HEK293T (cell line): ENCODE measurements around the gene FXN.
"Not testable (repeated sequence)": the region's sequence is repeated elsewhere in the genome, so short reads cannot be mapped to it uniquely, and the experiment has no call there.

Experiments
- CTCF ChIA-PET: fragments of 350-600 bp; formaldehyde crosslinking; extraction: SDS; loops from one replicate; lab custom pipeline; 2021; ENCODE audit warnings: antibody characterized with exemption, inconsistent platforms; lab: Yijun Ruan, JAX
- POLR2A ChIA-PET: fragments of 350-600 bp; formaldehyde crosslinking; extraction: SDS; loops from one replicate; lab custom pipeline; 2020; ENCODE audit warnings: antibody characterized with exemption, inconsistent platforms; lab: Yijun Ruan, JAX
- DNase-seq: peaks from one replicate; pipeline ENCODE4 v3.0.0; 2012; ENCODE audit warnings: mixed read lengths; ENCODE audit errors: extremely low spot score
- ARNT ChIP-seq: fragments of 450-650 bp; IDR thresholded peaks from 2 replicates; pipeline ENCODE4 v1.6.1; 2017; ENCODE audit warnings: mild to moderate bottlenecking
- BHLHE40 ChIP-seq: fragments of 450-650 bp; IDR thresholded peaks from 2 replicates; pipeline ENCODE4 v1.6.1; 2016; ENCODE audit warnings: mild to moderate bottlenecking, moderate library complexity, borderline replicate concordance
- CTBP1 ChIP-seq: fragments of 450-650 bp; IDR thresholded peaks from 2 replicates; pipeline ENCODE4 v1.6.1; 2016; ENCODE audit warnings: borderline replicate concordance
- ELF4 ChIP-seq: fragments of 450-650 bp; IDR thresholded peaks from 2 replicates; pipeline ENCODE4 v1.6.1; 2017; ENCODE audit warnings: antibody characterized with exemption
- FOXA1 ChIP-seq: fragments of 450-650 bp; IDR thresholded peaks from 2 replicates; pipeline ENCODE4 v1.6.1; 2016; ENCODE audit warnings: mild to moderate bottlenecking
- FOXK2 ChIP-seq: fragments of 450-650 bp; IDR thresholded peaks from 2 replicates; pipeline ENCODE4 v1.6.1; 2016; ENCODE audit warnings: mild to moderate bottlenecking
- FOXM1 ChIP-seq: fragments of 450-650 bp; IDR thresholded peaks from 2 replicates; pipeline ENCODE4 v1.6.1; 2017; ENCODE audit warnings: mild to moderate bottlenecking, borderline replicate concordance
- HDGF ChIP-seq: fragments of 450-650 bp; IDR thresholded peaks from 2 replicates; pipeline ENCODE4 v1.6.1; 2017; ENCODE audit warnings: antibody characterized with exemption, borderline replicate concordance
- L3MBTL2 ChIP-seq: fragments of 450-650 bp; conservative IDR thresholded peaks from 2 replicates; pipeline ENCODE4 v1.6.1; 2016; ENCODE audit warnings: mild to moderate bottlenecking
- LEF1 ChIP-seq: fragments of 450-650 bp; IDR thresholded peaks from 2 replicates; pipeline ENCODE4 v1.6.1; 2017; ENCODE audit warnings: mild to moderate bottlenecking, borderline replicate concordance
- NFRKB ChIP-seq: fragments of 450-650 bp; IDR thresholded peaks from 2 replicates; pipeline ENCODE4 v1.6.1; 2016; ENCODE audit warnings: mild to moderate bottlenecking, moderate library complexity
- PKNOX1 ChIP-seq: fragments of 450-650 bp; IDR thresholded peaks from 2 replicates; pipeline ENCODE4 v1.6.1; 2016
- SP1 ChIP-seq: fragments of 450-650 bp; IDR thresholded peaks from 2 replicates; pipeline ENCODE4 v1.6.1; 2017
- SUZ12 ChIP-seq: fragments of 450-650 bp; IDR thresholded peaks from 2 replicates; pipeline ENCODE4 v1.6.1; 2016; ENCODE audit warnings: mild to moderate bottlenecking
- TARDBP ChIP-seq: fragments of 450-650 bp; IDR thresholded peaks from 2 replicates; pipeline ENCODE4 v1.6.1; 2016
- ZNF384 ChIP-seq: fragments of 450-650 bp; IDR thresholded peaks from 2 replicates; pipeline ENCODE4 v1.6.1; 2016

Gene FXN

DNA sequence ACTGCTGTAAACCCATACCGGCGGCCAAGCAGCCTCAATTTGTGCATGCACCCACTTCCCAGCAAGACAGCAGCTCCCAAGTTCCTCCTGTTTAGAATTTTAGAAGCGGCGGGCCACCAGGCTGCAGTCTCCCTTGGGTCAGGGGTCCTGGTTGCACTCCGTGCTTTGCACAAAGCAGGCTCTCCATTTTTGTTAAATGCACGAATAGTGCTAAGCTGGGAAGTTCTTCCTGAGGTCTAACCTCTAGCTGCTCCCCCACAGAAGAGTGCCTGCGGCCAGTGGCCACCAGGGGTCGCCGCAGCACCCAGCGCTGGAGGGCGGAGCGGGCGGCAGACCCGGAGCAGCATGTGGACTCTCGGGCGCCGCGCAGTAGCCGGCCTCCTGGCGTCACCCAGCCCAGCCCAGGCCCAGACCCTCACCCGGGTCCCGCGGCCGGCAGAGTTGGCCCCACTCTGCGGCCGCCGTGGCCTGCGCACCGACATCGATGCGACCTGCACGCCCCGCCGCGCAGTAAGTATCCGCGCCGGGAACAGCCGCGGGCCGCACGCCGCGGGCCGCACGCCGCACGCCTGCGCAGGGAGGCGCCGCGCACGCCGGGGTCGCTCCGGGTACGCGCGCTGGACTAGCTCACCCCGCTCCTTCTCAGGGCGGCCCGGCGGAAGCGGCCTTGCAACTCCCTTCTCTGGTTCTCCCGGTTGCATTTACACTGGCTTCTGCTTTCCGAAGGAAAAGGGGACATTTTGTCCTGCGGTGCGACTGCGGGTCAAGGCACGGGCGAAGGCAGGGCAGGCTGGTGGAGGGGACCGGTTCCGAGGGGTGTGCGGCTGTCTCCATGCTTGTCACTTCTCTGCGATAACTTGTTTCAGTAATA lies at the start of gene FXN:
Gene FXN (plus strand): TSS at position 315 of the 871 bp plus-strand sequence. CDS start 31 bp downstream, at position 346.
- 0 out of 2 replicates have a peak, but pooled peaks have one; percentile 18 for TF ChIP-seq ARNT
- no peak for TF ChIP-seq LEF1
- TF ChIP-seq L3MBTL2, result no peak
- TF ChIP-seq TARDBP, result no peak
- no peak for TF ChIP-seq CTBP1
- TF ChIP-seq SUZ12, result no peak
- TF ChIP-seq NFRKB, result no peak
- ChIA-PET POLR2A (interaction anchor here (0.9 to 1.4 kb wide), 3 partner anchors 11 to 145 kb away, joined by 3 to 6 read pairs (median 3); no protein-coding TSS in a partner anchor), CTCF (interaction anchor here (1.2 kb wide), 1 partner anchor 24 kb away, joined by 3 read pairs; no protein-coding TSS in a partner anchor)
- DNase-seq, result peak; percentile 90

DNA sequence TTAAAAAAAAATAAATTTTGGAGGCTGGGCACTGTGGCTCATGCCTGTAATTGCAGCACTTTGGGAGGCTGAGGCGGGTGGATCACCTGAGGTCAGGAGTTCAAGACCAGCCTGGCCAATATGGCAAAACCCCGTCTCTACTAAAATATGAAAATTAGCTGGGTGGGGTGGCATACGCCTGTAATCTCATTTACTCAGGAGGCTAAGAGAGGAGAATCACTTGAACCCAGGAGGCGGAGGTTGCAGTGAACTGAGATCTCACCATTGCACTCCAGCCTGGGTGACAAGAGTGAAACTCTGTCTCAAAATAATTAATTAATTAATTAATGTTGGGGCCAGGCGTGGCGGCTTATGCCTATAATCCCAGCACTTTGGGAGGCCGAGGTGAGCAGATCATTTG lies 48.6 kb upstream of the FXN start:
- POLR2A ChIA-PET, DNase-seq, CTCF ChIA-PET: not testable (repeated sequence)

DNA sequence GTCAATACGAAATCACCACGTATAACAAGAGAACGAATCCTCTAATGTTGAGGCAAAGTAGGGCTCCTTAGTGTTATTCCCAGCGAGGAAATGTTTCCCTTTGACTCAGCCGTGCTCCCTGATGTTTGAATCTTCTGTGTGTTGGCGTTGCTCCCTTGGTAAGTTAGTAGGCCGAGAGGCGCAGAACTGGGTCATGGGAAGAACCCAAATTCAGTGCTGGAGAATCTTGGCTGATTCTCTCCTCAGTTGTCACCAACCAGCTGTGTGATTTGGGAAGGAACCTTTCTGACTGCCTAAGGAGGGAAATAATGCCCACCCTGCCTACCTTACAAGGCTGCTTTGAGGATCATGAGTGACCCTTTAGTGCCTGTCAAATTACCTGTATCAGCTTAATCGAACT lies 44.1 kb upstream of the FXN start:
- DNase-seq, result no peak
- CTCF ChIA-PET, result no interaction called here
- POLR2A ChIA-PET, result no interaction called here
- TF ChIP-seq ARNT (no peak), CTBP1 (no peak), FOXK2 (no peak), FOXM1 (no peak), HDGF (no peak), NFRKB (no peak), ZNF384 (no peak), BHLHE40 (no peak), PKNOX1 (no peak), SUZ12 (no peak), LEF1 (no peak), FOXA1 (no peak), TARDBP (no peak), L3MBTL2 (no peak)

- ChIA-PET CTCF (no interaction called here), POLR2A (no interaction called here)
- TF ChIP-seq BHLHE40 (no peak), HDGF (no peak), ELF4 (no peak), FOXA1 (no peak), PKNOX1 (no peak), ARNT (no peak), ZNF384 (no peak), FOXK2 (no peak), FOXM1 (no peak), LEF1 (no peak), L3MBTL2 (no peak), TARDBP (no peak), SP1 (no peak), NFRKB (no peak)
- no peak for DNase-seq
Measured at GRCh38 chr9:68995776-68996175, 39.8 kb upstream of the FXN start.

GRCh38 chr9:68996462-68996861 lies 39.1 kb upstream of the FXN start:
- POLR2A ChIA-PET, result no interaction called here
- CTCF ChIA-PET, result no interaction called here

GRCh38 chr9:68997666-68998065 lies 37.9 kb upstream of the FXN start:
- no peak for DNase-seq
- ChIA-PET POLR2A (no interaction called here), CTCF (no interaction called here)
- TF ChIP-seq FOXM1, result no peak
- 0 out of 2 replicates have a peak, but pooled peaks have one; percentile 19 for TF ChIP-seq PKNOX1

More at GRCh38 chr9:68996462-68996861, 39.1 kb upstream of the FXN start:
- no peak for DNase-seq
- TF ChIP-seq HDGF (no peak), SUZ12 (no peak), FOXK2 (no peak), CTBP1 (no peak), PKNOX1 (no peak)
